Stimulated activated CD8-positive, alpha-beta memory T cell treated with anti-CD3 and anti-CD28 coated beads, Interleukin-4, amount 100 ng/mL, for 24 hours (primary cell): ENCODE results near the gene ARL10.

Source experiments
- DNase-seq: peaks from one replicate; pipeline ENCODE4 v3.0.0-alpha.2; 2020; ENCODE audit warnings: low read depth

The ARL10 gene, protein sequence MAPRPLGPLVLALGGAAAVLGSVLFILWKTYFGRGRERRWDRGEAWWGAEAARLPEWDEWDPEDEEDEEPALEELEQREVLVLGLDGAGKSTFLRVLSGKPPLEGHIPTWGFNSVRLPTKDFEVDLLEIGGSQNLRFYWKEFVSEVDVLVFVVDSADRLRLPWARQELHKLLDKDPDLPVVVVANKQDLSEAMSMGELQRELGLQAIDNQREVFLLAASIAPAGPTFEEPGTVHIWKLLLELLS

DNA sequence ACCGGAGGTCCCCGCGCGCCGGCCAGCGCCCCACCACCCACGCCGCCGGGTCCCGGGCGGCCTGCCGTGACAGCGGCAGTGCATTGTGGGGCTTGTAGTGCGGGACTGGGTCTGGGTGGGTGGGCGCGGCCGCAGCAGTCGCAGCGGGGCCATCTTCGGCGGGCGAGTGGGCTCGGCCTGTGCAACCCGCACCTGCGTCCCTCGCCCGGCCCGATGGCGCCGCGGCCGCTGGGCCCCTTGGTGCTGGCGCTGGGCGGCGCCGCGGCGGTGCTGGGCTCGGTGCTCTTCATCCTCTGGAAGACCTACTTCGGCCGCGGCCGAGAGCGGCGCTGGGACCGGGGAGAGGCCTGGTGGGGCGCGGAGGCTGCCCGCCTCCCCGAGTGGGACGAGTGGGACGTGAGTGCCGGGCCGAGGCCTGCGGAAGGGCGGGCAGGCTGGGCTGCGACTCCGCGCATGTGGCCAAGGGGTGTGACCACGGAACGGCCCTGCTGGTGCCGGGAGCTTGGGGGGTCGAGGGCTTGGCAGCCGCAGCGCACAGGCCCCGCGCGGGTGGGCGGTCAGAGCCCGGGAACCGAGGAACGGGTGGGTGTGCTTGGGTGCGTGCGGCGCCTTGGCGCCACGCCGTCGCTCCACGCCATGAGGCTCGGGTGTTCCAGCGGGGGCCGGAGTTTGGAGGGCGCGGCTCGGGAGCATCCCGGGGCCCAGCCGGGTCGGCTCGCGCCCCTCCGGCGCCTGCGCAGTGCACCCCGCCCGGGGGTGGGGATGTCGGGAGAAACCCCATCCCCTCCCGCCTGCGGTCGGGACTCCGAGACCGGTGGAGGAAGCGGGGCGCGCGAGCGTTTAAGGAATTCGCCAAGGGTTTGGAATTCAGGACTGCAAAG is at the start of gene ARL10:
ARL10 (plus strand) TSS at position 137 of the 881 bp plus-strand sequence; CDS start at position 214, 77 bp downstream.
- peak; percentile 50 for DNase-seq

DNA sequence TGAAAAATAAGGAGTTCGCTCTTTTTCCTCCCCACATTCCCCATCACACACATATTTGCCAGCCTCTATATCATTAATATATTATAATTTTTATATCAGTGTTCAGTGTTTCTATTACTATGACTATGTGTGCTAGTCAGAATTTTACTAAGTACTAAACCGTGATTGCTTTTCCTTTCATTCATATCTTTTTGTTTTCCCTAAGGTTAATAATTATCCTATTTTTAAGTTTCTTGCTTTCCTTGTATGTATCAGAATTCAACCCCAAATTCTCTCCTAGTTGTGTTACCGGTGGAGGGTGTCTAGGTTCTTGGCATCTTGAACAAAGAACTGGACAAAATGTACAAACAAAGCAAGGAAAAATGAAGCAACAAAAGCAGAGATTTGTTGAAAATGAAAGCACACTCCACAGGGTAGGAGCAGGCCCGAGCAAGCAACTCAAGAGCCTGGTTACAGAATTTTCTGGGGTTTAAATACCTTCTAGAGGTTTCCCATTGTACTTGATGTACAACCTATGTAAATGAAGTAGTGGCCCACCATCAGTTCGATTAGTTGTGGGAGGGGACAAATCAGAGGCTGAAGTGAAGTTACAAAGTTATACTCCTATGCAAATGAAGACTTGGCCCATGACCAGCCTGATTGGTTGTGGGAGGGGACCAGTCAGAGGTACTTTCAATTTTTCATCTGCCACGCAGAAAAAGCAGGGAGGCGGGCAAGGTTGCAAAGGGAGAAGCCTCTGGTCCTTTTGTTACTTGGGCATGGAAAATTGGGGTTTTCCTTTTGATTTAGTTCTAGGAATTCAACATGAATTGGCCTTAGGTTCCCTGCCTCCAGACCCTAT is 47.5 kb upstream of the ARL10 start:
- no peak for DNase-seq

DNA sequence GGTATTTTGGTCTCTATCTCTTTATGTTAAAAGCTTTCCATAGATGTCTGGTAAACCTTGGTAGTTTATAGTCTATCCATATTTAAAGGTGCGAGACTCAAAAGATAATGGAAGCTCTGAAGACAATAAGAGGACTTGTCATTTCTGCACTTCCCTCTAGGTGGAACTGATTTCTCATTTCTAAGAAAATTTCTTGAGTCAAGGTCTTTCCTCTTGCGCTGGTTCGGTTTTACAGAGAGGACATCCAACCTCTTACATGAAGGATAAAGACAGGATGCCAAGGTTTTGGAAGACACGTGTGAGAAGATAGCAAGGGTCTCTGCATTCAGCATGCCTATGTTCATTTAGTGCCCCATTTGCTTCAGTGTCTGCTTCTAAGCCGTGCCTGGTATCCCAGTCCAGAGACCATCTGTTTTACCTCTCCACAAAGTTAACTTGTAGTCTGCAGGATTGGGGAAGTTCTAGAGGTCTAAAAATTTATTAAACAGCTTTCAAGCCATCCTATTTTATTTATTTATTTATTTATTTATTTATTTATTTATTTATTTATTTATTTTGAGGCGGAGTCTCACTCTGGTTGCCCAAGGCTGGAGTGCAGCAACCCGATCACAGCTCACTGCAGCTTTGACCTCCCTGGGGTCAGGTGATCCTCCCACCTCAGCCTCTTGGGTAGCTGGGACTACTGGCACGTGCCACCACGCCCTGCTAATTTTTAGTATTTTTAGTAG is 45.3 kb upstream of the ARL10 start:
- no peak for DNase-seq

DNA sequence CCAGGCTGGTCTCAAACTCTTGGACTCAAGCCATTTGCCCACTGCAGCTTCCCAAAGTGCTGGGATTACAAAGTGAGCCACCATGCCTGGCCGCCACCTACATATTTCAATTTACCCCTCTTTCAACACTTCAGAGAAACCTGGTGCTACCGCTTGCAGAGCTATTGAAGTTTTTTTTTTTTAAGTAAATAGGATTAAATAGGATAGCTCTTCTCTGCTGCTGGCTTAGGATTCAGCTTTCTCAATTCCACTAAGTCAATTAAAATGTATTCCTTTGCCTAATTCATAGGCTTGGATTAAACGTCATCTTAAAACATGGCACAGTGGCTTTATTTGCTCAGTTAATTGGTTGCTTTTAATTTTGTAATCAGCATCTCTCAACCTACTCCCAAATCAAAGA is 44.7 kb upstream of the ARL10 start:
- no peak for DNase-seq

GRCh38 chr5:176334031-176334770 is 31.1 kb upstream of the ARL10 start:
- DNase-seq, result no peak

GRCh38 chr5:176337913-176338312 is 27.4 kb upstream of the ARL10 start:
- no peak for DNase-seq

DNA sequence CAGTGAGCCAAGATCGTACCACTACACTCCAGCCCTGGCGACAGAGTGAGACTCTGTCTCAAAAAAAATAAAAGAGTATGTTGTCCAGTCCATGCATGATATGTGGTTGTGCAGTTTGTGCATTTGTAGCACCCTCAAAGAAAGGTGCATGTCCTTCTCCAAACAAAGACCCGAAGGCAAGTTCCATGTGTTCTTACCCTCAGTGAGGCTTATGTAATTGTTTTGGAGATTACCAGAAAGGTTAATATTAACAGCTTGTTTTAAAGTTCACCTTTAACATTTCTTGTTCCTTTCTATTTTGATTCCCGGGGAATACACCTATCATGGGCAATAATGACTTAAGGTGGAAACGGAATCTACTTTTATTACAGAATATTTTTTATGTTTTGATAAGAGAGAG is 26.0 kb upstream of the ARL10 start:
- no peak for DNase-seq

DNA sequence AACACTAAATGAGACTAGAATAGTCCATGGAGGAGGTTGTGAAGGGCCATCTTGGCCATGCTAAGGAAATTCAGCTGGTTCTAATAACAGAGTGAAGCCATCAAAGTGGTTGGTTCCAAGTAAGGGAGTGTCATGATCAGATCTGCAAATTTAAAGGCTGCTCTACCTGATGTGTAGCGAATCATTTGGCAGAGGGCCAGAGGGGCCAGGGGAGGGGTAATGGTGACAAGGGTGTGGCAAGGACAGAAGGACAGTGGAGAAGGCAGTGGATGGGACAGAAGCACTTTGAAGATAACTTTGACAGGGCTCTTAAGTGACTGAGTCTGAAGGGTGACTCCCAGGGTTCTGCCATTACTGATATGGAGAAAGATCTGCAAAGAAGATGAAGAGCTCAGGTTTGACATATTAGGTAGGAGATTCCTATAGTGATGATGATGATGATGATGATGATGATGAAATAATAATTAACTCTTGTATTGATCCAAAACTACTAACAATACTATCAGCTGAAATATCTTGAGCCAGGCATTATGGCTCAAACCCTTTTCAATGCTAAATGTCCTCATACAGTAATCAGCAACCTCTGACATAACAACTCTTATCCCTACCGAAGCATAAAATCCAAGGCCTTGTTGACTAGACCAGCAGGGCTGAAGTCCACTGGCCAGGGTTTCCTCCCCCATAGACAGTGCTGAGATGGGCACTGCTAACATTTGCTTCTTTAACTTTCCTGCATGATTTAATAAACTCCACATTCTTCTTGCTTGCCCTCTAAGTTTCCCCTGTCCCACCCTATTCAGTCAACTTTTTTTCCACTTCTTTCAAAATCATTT is 23.7 kb upstream of the ARL10 start:
- DNase-seq, result no peak

DNA sequence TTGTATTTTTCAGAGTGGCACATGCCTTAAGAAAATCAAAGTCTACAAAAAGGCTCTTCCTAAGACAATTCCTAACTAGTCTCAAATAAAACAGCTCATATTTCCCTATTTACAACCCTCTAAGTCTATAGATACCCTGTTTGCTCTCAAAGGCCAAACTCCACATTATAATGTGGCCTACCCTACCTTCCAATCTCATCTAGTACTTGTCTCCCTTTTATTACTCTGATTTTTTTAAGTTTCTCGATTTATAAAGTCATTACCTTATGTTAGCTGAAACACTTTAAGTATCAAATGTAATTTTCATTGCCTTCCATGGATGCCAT is 23.2 kb upstream of the ARL10 start:
- no peak for DNase-seq

GRCh38 chr5:176342766-176343458 is 22.4 kb upstream of the ARL10 start:
- no peak for DNase-seq

GRCh38 chr5:176350416-176350815 is 14.9 kb upstream of the ARL10 start:
- no peak for DNase-seq

GRCh38 chr5:176352116-176352878 is 13.0 kb upstream of the ARL10 start:
- no peak for DNase-seq

DNA sequence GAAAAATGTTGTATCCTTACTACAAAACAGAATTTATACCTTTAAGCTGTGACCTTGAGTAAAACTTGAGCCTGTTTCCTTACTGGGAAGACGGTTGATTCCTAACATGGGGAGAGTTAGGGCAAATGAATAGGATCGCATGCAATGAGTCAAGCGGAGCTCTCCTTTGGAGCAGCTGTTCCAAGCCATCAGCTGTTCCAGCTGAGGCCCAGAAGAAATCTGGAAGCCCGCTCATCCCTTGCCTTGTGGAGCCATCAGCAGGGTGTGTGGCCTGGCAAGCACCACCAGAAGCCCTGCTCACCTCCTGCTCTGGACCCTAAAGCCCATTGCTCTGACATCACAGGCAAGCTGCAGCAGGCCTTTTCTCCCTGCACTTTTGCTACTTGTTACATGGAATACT is 11.8 kb upstream of the ARL10 start:
- no peak for DNase-seq

DNA sequence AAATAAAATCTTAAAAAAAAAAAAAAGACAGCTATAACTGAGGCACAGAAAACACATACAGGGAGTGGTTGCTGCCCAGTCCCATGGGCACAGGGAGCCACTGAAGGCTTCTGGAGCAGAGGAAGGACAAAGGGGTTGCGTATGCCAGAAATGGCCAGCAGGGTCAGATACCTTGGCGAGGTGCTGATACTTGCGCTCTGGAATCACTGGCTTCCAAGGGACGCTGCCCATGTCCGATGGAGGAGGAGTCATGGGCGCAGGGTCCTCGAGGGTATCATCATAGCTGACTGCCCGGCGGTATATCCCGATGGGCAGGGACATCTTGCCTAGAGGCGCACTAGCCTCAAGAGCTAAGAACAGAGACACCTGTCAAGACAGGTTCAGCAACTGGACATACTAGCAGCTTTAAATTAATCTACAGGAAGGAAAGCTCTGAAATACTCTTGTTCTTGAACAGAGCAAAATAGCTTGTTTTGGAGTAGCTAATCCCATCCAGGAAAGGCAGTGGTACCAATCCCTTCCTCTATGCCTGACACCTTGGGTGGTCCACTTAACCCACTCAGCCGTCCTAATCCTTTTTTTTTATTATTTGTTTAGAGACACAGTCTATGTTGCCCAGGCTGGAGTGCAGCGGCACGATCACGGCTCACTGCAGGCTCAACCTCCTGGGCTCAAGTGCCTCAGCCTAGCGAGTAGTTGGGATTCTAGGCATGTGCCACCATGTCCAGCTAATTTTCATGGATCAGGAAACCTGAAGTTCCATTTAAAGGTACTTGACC is 9.7 kb upstream of the ARL10 start:
- no peak for DNase-seq

DNA sequence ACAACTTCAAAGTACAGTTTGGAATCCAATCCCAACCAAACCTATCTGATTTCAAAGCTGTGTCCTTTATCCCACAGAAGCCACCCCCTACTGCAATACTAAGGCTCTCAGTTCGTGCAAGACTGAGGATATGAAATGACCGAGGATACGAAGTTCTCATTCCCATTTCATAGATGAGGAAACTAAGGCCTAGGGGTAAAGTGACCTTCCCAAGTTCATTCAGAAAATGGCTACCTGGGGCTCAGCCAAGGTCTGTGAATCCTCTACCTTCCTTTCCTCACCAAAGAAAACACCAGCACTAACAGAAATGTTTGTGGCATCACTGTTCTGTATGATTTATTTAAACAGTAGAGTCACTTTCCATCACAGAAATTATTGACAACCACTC is 9.1 kb upstream of the ARL10 start:
- DNase-seq, result no peak

DNA sequence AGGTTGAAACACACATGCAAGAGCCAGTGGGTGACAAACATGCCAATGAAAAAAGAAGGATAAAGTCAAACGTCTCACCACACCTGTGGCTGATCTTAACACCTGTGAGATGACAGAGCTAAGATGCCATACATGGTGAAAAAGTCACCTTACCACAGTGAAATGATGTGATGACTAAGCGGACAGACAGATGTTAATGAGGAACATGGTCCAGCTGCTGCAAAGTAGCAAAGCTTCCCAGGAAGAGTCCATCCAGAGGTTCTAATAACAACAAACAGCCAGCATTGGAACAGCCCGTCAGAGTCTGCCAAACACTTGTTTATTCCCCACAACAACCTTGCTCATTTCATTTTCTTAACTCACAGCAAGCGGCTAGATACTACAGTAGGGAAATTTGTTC is 5.6 kb upstream of the ARL10 start:
- no peak for DNase-seq

- DNase-seq, result no peak
These were observed 4.3 kb upstream of the ARL10 start for GRCh38 chr5:176360894-176361436.
